KBM-7 (cell line): Measurements from ENCODE around the gene TRIO.
"Not testable (repeated sequence)": the region's sequence is repeated elsewhere in the genome, so short reads cannot be mapped to it uniquely, and the experiment has no call there.

Experiments
- DNase-seq: peaks from one replicate; pipeline ENCODE4 v3.0.0-alpha.2; 2015
- in situ Hi-C: fragments of 300-500 bp; cut with MboI; formaldehyde crosslinking; loops from 2 replicates; pipeline ENCODE4 v1.14.3; 2020; ENCODE audit warnings: low sequenced_read_pairs, low pct_unique_long_range_greater_than_20kb, mixed read lengths

Gene TRIO

GRCh38 chr5:14417792-14418765 is 274.9 kb downstream of the TRIO start:
- in situ Hi-C loops, result no loop called here
- no peak for DNase-seq

GRCh38 chr5:14419686-14420085 is 276.5 kb downstream of the TRIO start:
- no peak for DNase-seq
- in situ Hi-C loops, result no loop called here

- in situ Hi-C loops, result no loop called here
- DNase-seq, result no peak
Observed at GRCh38 chr5:14420101-14420811, 277.1 kb downstream of the TRIO start.

GRCh38 chr5:14421851-14422250 is 278.7 kb downstream of the TRIO start:
- DNase-seq, result no peak
- in situ Hi-C loops, result no loop called here

- in situ Hi-C loops, result no loop called here
- no peak for DNase-seq
Observed at GRCh38 chr5:14424011-14424685, 281.0 kb downstream of the TRIO start.

- in situ Hi-C loops, result no loop called here
- DNase-seq, result no peak
Observed at GRCh38 chr5:14425559-14425958, 282.4 kb downstream of the TRIO start.

GRCh38 chr5:14426521-14426920 is 283.4 kb downstream of the TRIO start:
- in situ Hi-C loops, result no loop called here
- no peak for DNase-seq

- DNase-seq, result no peak
- in situ Hi-C loops, result no loop called here
Observed at GRCh38 chr5:14428302-14429081, 285.4 kb downstream of the TRIO start.

GRCh38 chr5:14429101-14430050 is 286.2 kb downstream of the TRIO start:
- no peak for DNase-seq
- in situ Hi-C loops, result no loop called here

- DNase-seq, result no peak
- in situ Hi-C loops, result no loop called here
Observed at GRCh38 chr5:14431534-14431933, 288.4 kb downstream of the TRIO start.

GRCh38 chr5:14432931-14433589 is 289.9 kb downstream of the TRIO start:
- no peak for DNase-seq
- in situ Hi-C loops, result no loop called here

- DNase-seq, result no peak
- in situ Hi-C loops, result no loop called here
Observed at GRCh38 chr5:14435481-14435880, 292.3 kb downstream of the TRIO start.

- in situ Hi-C loops, result not testable (repeated sequence)
Observed at GRCh38 chr5:14436122-14436521, 293.0 kb downstream of the TRIO start.

GRCh38 chr5:14436801-14437542 is 293.8 kb downstream of the TRIO start:
- in situ Hi-C loops, result no loop called here

More at GRCh38 chr5:14436122-14436521, 293.0 kb downstream of the TRIO start:
- not testable (repeated sequence) for DNase-seq

GRCh38 chr5:14438195-14438606 is 295.1 kb downstream of the TRIO start:
- in situ Hi-C loops, result no loop called here
- no peak for DNase-seq

More at GRCh38 chr5:14436801-14437542, 293.8 kb downstream of the TRIO start:
- DNase-seq, result no peak

GRCh38 chr5:14439087-14439871 is 296.1 kb downstream of the TRIO start:
- in situ Hi-C loops, result no loop called here
- DNase-seq, result no peak
